ENCODE results near the gene PIP5K1B. TPM values are rescaled to one million over a fixed set of nuclear protein-coding genes. Genes with fewer than 3 reads are reported as not detected.

PIP5K1B gene
- polyA plus RNA-seq, 1 donor (not counting 4 experiments of a cell fraction or from before 2014, with no cell fraction given), result not detected

DNA sequence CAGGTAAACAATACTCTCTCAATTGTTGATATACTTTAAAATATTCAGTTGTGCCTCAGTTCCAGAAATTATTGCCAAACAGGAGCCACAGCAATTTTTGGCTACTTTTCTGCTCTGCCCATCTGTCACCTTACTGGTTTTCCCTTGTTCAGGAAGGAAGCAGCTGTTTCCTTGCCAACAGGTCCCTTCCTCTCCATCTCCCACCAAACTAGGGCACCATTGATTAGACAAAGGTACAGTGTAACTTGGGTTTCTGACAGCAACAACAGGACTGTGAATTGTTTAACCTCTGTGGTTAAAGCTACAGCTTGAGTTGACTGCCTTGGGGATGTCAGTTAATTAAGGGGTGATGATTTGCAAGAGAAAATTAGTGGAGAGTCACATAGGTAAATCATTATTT lies 76.9 kb downstream of the PIP5K1B start:
- FAIRE-seq, result no peak
- Histone ChIP-seq H3K9me1 (ENCODE audit: control insufficient read depth, extremely low read depth, insufficient read depth, low read length) (no peaks in the 10 kb centered on the region), H3K9me3 (ENCODE audit: control insufficient read depth, low read depth, low read length) (no peaks in the 10 kb centered on the region), H3K27me3 (ENCODE audit: control insufficient read depth, extremely low read depth, insufficient read depth, low read length) (no peaks in the 10 kb centered on the region), H3K4me1 (ENCODE audit: control insufficient read depth, extremely low read depth, insufficient read depth, low read length) (peaks cover 15% of the 10 kb centered on the region), H4K20me1 (ENCODE audit: control insufficient read depth, extremely low read depth, insufficient read depth, low read length) (no peaks in the 10 kb centered on the region), H3K27ac (ENCODE audit: control insufficient read depth, insufficient read depth, low read length) (no peak overlapping the region), H3K79me2 (ENCODE audit: control insufficient read depth, insufficient read depth, low read length) (peaks cover 16% of the 10 kb centered on the region), H3K4me3 (ENCODE audit: control insufficient read depth in 2 of 3, extremely low read depth in 1 of 3, insufficient read depth in 2 of 3, low read depth in 1 of 3, low read length in 3 of 3) (no peak overlapping the region), H3K9ac (ENCODE audit: control insufficient read depth, extremely low read depth, insufficient read depth, low read length) (no peak overlapping the region), H3K36me3 (ENCODE audit: control insufficient read depth in 2 of 2, extremely low read depth in 1 of 2, insufficient read depth in 2 of 2, low read length in 2 of 2) (no peaks in the 10 kb centered on the region), H3K4me2 (ENCODE audit: control insufficient read depth, extremely low read depth, insufficient read depth, low read depth, low read length) (peak overlapping the region; percentile 17), H2AFZ (ENCODE audit: control insufficient read depth, low read length) (no peak overlapping the region)
- TF ChIP-seq EZH2 (IDR thresholded peaks at IDR 0.05; ENCODE audit: low read length), result no peak
- TF ChIP-seq, protein P1, sequence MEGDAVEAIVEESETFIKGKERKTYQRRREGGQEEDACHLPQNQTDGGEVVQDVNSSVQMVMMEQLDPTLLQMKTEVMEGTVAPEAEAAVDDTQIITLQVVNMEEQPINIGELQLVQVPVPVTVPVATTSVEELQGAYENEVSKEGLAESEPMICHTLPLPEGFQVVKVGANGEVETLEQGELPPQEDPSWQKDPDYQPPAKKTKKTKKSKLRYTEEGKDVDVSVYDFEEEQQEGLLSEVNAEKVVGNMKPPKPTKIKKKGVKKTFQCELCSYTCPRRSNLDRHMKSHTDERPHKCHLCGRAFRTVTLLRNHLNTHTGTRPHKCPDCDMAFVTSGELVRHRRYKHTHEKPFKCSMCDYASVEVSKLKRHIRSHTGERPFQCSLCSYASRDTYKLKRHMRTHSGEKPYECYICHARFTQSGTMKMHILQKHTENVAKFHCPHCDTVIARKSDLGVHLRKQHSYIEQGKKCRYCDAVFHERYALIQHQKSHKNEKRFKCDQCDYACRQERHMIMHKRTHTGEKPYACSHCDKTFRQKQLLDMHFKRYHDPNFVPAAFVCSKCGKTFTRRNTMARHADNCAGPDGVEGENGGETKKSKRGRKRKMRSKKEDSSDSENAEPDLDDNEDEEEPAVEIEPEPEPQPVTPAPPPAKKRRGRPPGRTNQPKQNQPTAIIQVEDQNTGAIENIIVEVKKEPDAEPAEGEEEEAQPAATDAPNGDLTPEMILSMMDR (optimal IDR thresholded peaks at IDR 0.05 in 1 of 3, IDR thresholded peaks at IDR 0.05 in 1 of 3, conservative IDR thresholded peaks at IDR 0.05 in 1 of 3; ENCODE audit: extremely low read depth in 1 of 3, insufficient read depth in 2 of 3, low read length in 3 of 3), result no peak
- dilution Hi-C loops (cut with MboI; ENCODE audit: extremely low pct_ligation_motif_present, low sequenced_read_pairs), result no loop called here
- no peak for DNase-seq (ENCODE audit: low read depth, low spot score)

DNA sequence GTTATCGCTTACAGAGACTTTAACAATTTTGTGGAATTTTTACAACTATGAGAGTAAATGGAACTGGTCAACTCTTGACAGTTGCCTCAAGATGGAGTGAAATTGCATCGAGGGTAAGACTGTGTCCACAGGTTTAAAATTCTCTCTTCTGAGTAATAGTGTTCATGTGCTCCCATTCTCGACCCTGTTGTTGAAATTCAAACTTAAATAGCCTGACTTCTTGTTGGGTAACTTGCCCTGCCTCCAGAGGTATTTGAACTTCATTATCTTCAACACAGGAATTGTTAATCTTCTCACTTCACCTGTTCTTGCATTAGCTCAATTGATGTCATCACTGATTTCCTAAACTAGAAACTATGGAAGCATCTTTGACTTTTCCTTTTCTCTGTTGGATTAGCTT lies 77.5 kb downstream of the PIP5K1B start:
- Histone ChIP-seq H3K4me1 (ENCODE audit: control insufficient read depth, extremely low read depth, insufficient read depth, low read length) (peaks cover 13% of the 10 kb centered on the region), H4K20me1 (ENCODE audit: control insufficient read depth, extremely low read depth, insufficient read depth, low read length) (no peaks in the 10 kb centered on the region), H3K27ac (ENCODE audit: control insufficient read depth, insufficient read depth, low read length) (no peak overlapping the region), H3K27me3 (ENCODE audit: control insufficient read depth, extremely low read depth, insufficient read depth, low read length) (no peaks in the 10 kb centered on the region), H3K4me2 (ENCODE audit: control insufficient read depth, extremely low read depth, insufficient read depth, low read depth, low read length) (no peak overlapping the region), H3K9ac (ENCODE audit: control insufficient read depth, extremely low read depth, insufficient read depth, low read length) (no peak overlapping the region), H3K4me3 (ENCODE audit: control insufficient read depth in 2 of 3, extremely low read depth in 1 of 3, insufficient read depth in 2 of 3, low read depth in 1 of 3, low read length in 3 of 3) (no peak overlapping the region), H3K36me3 (ENCODE audit: control insufficient read depth in 2 of 2, extremely low read depth in 1 of 2, insufficient read depth in 2 of 2, low read length in 2 of 2) (no peaks in the 10 kb centered on the region), H3K79me2 (ENCODE audit: control insufficient read depth, insufficient read depth, low read length) (peaks cover 16% of the 10 kb centered on the region), H3K9me1 (ENCODE audit: control insufficient read depth, extremely low read depth, insufficient read depth, low read length) (no peaks in the 10 kb centered on the region), H2AFZ (ENCODE audit: control insufficient read depth, low read length) (no peak overlapping the region), H3K9me3 (ENCODE audit: control insufficient read depth, low read depth, low read length) (no peaks in the 10 kb centered on the region)
- dilution Hi-C loops (cut with MboI; ENCODE audit: extremely low pct_ligation_motif_present, low sequenced_read_pairs), result no loop called here
- no peak for TF ChIP-seq EZH2 (IDR thresholded peaks at IDR 0.05; ENCODE audit: low read length)
- TF ChIP-seq, protein P1 (optimal IDR thresholded peaks at IDR 0.05 in 1 of 3, IDR thresholded peaks at IDR 0.05 in 1 of 3, conservative IDR thresholded peaks at IDR 0.05 in 1 of 3; ENCODE audit: extremely low read depth in 1 of 3, insufficient read depth in 2 of 3, low read length in 3 of 3), result no peak
- no peak for DNase-seq (ENCODE audit: low read depth, low spot score)
- FAIRE-seq, result no peak
